H1 (cell line): ENCODE results near the gene MKNK2. TPM values are rescaled to one million over a fixed set of nuclear protein-coding genes. Genes with fewer than 3 reads are reported as not detected.

ENCODE experiments used
- polyA plus RNA-seq, 7 experiments: library from polyadenylated mRNA; depleted of rRNA in 3 of 7; stranded (reverse) in 5 of 7; unstranded in 2 of 7; fragments of >200 nt in 5 of 7; fragments of 200-250 nt in 2 of 7; gene quantifications; 1 replicate in 5 of 7; 2 replicates in 1 of 7; 4 replicates in 1 of 7; pipeline versions ENCODE4 v1.2.1 to v1.2.3, GENCODE V29; 2011 to 2013; ENCODE audit warnings: missing spikeins in 2 of 7, mixed read lengths in 2 of 7
- total RNA-seq: library from RNA; stranded (reverse); fragmentation: NEBNext Ultra II Directional; extraction: Animal tissue kit (Norgen Biotek cat#: 25700); gene quantifications from 2 replicates; pipeline ENCODE4 v1.2.1, GENCODE V29; 2021
- TF ChIP-seq, protein P1 (sequence below): IDR thresholded peaks from 2 replicates; pipeline ENCODE4 v1.6.1; 2012; ENCODE audit warnings: inconsistent platforms

Gene MKNK2
- total and polyA plus RNA-seq, 2 of the 8 experiments (the other 6 are each of a cell fraction or from before 2014, with no cell fraction given), result 163 to 166 TPM

DNA sequence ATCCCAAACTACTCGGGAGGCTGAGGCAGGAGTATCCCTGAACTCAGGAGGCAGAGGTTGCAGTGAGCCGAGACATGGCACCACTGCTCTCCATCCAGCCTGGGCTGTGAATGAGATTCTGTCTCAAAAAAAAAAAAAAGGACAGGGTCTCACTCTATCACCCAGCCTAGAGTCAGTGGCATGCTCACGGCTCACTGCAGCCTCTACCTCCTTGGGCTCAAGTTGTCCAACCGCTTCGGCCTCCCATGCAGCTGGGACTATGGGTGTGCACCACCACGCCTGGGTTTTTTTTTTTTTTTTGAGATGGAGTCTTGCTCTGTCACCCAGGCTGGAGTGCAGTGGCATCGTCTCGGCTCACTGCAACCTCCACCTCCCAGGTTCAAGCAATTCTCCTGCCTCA, 14.6 kb downstream of the MKNK2 start (continued):
- TF ChIP-seq, protein P1, sequence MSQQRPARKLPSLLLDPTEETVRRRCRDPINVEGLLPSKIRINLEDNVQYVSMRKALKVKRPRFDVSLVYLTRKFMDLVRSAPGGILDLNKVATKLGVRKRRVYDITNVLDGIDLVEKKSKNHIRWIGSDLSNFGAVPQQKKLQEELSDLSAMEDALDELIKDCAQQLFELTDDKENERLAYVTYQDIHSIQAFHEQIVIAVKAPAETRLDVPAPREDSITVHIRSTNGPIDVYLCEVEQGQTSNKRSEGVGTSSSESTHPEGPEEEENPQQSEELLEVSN, result no peak
- TF ChIP-seq, all 59 proteins: peak for 0
